HG02973 (cell line): ENCODE data around the gene SOCS7.

Experiments used
- ATAC-seq: cut with Tn5 transposase; IDR thresholded peaks from one replicate; pipeline ENCODE4 v1.9.1; 2021; ENCODE audit warnings: moderate library complexity; ENCODE audit not compliant: unreplicated experiment

SOCS7 gene

DNA sequence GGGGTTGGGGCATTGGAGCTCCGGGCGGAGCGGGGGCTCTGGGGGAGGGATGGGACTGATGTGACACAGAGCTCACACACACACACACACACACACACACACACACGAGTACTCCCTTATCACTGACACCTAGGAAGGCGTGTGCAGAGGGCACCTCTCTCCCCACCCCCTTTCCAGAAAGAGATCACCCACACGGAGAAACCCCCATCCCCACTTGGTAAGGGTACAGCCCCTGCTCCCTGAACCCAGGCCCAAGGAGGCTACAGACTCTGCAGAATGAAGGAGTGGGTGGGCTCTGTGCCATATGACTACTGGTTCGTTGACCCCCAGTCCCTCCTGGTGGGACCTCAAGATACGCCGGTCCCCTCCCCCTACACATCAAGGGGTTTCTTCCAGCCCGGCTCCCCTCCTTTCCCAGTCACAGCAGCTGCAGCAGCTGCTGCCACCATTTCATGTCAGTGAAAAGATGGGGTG lies 67.9 kb downstream of the SOCS7 start:
- ATAC-seq, result no peak

DNA sequence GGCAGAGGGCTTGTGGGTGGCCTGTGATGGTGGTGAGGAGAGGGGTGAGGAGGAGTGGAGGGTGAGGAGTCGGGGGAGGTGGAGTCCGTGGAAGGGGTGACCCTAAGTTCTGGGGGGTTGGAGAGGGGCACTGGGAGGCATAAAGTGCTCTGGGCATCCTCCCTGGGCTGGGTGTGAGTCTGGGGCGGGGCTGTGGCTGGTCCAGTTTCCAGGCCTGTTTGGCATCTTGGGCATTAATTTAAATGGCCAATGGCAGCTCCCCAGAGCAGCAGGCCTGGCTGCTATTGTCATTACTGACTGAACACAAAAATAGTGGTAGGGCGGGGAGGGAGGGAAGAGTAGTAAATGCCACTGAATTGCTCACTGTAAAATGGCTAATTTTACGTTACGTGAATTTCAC lies 68.9 kb downstream of the SOCS7 start:
- no peak for ATAC-seq

DNA sequence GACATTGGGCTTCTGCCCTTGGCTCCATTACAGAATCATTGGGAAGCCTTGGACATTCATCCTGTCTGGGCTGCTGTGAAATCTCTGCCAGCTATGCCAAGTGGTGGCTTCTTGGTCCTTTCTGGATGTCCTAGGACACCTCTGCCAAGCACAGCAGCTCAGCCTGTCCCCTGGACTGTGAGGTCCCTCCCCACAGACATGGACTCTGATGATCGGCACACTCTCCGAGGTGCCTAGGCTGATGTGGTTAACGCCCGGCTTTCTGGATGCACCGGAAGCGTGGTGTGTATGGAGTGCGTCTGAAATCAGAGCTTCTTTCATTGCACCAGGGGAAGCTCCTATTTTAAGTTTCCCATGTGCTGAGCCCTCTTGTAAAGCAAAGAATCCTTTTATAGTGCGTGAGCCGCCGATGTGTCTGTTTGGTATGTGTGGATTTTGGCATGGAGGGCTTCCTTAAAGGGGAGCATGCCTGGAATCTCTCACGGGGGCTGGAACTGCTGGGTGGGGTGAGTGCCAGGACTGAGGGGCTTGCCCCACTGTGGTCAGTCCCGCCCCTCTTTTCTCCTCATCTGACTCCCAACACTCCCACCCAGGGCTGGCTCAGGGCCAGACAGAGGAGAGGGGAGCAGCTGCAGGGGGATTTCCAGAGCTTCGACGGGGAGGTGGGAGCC lies 69.7 kb downstream of the SOCS7 start:
- ATAC-seq, result no peak

DNA sequence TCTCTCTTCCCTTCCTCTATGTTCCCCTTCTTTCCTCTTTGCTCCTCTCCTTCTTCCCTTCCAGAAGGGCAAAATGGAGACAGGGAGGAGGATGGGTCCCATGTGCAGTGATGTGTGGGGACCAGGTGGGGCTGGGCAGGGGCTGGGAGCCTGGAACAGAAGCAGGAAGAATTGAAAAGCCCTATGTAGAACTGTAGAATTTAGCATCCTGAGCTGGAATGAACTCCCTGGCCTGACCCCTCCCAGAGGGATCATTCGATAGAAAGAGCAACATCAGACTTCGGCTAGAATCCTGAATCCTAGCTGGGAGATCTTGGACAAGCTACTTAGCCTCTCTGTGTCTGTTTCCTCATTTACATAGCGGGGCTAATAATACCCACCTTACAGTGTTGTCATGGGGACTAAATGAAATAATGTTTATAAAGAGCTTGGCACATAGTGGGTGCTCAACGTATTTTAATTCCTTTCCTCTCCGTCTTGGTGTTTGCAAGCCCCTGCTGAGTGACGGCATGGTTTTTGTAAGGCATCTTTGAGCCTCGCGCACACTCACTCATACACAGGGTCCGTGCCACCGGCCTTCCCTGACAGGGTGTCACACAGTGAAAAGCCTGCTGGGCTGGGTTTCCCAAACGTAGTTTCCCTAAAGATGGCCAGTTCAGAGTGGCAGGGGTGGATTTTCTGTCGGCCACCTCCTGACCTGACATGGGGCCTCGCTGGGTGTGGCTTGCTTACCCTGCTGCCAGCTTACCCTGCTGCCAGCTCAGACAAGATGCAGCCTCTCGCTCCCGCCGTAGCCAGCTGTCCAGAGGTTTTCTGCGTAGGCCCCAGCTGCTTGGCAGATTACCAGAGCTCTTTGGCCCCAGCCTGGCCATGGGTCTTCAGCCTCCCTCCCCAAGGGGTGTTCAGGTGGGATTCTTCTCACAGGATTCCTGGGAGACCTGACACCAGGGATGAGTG lies 70.5 kb downstream of the SOCS7 start:
- ATAC-seq, result no peak

DNA sequence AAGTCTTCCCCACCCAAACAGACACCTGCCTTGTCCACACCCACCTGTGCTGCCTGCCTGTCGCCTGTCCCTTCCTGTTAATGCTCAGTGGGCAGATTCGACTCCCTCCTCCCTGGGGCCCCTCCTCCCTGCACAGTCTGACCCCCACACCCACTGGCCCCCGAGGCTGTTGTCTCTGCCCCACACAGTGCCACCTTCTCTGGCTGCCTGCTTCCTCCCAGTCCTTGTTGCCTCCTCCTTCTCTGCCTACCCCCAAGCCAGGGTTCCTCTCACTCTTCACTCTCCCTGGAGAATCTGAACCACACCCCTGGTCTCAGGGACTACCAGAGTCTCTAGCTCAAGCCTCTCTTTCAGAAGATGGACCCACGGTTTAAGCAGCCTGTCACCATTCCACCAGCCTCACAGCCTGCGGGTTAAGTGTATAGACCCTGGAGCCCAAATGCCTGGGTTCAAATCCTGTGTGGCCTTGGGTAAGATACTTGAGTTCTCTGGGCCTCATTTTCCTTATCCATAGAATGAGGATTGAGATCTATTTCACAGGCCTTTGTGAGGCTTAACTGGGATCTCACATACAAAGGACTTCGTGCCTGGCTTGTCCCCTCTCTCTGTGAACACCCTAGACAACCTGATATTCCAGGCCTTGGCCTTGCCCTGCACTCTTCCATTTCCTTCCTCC lies 72.8 kb downstream of the SOCS7 start:
- ATAC-seq, result no peak

DNA sequence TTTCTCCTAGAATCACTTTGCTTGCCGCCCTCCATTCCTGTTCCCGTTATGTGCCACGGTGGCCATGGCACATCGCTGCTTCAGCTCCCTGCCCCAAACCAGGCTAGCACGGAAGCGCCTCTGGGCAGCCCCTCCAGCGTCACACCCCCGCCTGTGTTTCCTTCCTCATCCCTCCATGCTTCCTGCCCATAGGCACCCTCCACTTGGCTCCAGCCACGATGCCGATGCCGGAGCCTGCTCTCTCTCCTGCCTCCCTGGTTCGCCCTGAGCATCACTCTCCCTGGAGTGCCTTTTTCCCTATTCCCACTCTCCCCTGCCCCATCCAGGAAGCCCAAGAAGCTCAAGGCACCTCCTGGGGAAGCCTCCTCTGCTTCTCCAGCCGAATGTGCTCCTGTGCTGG lies 73.4 kb downstream of the SOCS7 start:
- ATAC-seq, result no peak

DNA sequence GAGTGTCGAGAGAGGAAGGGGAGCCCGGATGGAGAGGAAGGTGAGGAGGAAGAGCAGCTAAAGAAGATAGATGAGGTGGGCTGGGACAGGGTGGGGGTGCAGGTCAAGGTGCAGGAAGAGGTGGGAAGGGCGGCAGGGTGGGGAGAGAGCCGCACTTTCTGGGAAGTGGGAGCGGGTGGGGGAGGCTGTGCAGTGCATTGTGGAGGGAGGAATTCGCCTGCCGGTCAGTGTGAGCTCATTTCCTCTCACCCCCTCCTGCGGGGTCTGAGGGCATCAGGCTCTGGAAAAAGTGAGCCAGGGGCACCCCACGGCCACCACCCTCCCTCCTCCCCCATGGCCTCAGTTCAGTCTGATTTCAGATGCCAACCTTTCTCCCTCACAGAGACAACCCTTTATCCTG lies 74.1 kb downstream of the SOCS7 start:
- no peak for ATAC-seq

DNA sequence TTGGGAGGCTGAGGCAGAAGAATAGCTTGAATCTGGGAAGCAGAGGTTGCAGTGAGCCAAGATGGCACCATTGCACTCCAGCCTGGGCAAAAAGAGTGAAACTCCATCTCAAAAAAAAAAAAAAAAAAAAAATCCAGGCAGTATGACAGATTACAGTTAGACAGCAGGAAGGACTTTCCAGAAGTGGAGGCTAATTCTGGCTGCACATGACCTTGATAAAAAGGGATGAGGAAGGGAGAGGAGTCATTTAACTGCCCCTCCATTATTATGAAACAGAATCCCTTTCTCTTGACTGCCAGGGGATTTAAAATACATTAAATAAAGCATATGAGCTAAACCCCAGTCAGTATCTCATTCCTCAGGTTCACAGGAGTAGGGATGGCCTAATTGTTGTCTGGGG lies 74.8 kb downstream of the SOCS7 start:
- no peak for ATAC-seq

DNA sequence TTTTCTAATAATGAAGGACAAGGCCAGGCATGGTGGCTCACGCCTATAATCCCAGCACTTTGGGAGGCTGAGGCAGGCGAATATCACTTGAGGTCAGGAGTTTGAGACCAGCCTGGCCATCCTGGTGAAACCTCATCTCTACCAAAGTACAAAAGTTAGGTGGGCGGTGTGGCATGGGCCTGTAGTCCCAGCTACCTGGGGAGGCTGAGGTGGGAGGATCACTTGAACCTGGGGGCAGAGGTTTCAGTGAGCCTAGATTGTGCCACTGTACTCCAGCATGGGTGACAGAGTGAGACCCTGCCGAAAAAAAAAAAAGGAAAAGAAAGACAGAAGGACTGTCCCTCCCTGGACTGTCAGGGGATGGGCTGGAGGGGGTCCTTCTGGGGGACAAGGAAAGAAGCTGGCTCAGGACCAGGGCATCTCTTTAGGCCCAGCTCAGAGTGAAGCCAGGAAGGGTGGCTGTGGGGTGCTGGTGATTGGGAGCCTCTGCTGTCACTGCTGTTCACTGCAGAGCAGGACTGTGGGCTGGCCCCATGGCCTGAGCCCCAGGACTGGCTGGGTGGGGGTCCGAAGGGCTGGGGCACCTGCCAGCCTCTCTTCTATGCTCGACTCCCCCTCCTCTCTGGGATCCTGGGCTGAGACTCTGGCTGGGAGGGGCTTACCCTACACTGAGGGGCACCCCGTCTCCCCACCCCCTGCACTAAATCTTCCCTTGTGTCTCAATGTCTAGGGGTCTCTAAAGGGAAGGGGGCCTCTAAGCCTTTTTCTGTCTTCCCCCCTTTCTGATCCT lies 75.7 kb downstream of the SOCS7 start:
- no peak for ATAC-seq

DNA sequence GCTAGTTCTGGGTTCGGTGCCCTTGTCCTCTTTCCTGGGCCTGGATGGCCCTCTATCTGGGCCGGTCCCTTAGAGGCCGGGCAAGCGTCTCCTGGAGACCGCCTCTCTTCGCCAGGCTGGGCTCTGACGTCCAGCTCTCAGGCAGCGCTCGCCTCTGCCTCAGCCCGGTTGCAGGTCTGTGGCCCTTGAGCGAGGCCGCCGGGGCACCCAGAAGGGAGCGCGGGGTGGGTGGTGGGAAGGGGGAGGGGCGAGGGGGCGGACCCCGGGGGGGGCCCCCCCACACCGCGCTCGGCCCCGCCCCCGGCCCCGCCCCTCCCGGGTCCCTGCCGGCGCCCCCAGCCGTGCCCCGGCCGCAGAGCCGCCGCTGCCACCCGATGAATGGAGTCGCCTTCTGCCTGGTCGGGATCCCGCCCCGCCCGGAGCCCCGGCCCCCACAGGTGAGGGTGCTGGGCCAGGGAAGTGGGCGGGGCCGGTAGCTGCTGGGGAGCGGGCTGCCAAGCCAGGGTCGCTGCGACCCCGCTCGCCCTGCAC lies 76.5 kb downstream of the SOCS7 start, which contains the start of gene ARHGAP23:
Gene ARHGAP23, plus strand, starts transcription at position 353 of the 531 bp plus-strand sequence. Its CDS starts 22 bp downstream, at position 375.
- no peak for ATAC-seq

DNA sequence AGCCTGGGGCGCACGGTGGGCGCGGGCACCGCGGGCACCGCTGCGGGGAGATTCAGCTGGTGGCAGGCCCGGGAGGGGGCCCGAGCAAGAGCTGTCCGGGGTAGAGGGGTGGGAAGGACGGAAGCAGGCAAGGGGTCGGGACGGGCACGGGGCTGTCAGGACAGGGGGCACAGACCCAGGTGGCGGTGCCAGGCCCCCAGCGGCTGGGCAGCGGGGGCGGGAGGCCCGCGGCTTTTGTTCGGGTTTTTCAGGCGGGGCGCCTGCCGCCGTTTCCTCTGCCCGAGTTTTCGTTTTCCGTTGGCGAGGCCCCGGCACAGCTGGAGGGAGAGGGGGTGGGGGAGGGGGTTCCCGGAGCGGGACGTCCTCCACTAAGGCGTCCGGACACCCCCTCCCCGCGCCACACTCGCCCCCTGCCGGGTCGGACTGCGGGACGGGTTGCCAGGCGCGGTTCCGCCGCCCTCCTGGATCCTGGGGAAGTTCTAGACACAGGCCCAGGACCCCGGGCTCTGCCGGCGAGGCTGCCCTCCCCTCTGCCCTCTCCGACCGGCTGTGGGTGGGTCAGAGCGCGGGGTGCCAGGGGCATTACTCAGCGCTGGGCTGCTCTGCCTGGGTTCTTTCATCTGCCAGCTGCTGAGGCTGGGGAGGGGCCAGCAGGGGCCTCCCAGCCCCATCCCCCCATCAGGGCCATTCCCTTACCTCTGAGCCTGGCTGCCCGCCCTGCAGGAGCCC lies 77.2 kb downstream of the SOCS7 start:
- ATAC-seq, result no peak

DNA sequence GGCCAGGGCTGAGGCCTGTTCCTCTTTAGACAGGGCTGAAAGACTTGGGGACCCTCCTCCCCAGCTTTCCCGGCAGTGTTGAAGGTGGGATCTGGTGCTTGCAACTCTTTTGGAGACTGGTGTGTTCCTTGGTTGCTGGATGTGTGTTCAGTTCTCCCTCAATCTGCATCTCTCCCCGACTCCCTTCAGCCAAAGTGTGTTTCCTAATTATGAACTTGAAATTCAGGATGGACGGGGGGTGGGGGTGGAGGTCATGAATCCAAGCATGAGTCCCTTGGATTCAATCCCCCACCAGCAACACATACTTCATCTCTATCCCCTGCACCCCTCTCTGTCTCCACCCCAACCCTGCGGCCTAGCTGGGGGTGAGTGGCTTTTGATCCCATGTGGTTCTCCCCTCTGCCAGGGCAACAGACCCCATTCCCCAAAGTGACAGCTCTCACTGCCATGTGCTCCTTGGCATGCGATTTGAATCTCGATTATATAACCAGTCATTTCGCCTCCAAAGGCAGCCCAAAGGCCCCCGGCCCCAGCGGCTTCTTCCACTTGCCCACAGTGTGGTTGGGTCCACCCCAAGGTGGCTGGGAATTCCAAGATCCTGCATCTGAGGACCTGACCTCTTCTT lies 77.9 kb downstream of the SOCS7 start:
- ATAC-seq, result no peak

DNA sequence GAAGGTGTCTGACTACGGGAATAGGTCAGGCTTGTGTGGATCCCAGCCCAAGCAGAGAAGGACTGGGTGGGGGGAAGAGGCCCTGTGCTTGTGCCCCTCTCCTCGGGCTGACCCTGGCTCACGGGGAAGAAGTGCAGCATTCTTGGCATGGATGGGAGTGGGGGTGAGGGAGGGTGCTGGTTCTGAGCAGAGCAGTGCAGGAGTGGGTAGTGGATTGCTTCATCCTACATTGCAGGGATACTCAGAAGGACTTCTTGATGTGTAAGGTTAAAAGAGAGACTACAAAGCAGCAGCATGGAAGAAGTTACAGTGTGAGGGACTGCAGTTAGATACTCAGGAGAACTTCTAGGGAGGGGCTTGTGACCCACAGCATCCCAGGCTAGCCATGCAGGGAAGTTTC lies 78.7 kb downstream of the SOCS7 start:
- ATAC-seq, result no peak

DNA sequence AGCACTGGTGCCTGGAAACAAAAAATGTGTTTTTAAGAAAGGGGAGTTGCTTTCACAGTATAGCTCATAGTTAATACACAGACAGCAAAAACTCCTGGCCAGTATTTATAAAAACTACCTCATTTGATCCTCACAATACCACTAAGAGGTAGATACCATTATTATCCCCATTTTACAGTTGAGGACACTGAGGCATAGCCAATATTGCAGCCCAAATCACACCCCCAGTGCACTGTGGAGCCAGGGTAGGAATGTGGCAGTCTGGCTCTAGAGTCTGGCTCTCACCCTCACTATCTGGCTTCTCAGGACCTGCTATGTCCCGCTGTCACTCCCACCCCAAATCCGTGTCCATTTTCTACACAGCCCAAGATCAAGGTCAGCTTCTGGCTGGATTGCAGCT lies 79.2 kb downstream of the SOCS7 start:
- no peak for ATAC-seq

DNA sequence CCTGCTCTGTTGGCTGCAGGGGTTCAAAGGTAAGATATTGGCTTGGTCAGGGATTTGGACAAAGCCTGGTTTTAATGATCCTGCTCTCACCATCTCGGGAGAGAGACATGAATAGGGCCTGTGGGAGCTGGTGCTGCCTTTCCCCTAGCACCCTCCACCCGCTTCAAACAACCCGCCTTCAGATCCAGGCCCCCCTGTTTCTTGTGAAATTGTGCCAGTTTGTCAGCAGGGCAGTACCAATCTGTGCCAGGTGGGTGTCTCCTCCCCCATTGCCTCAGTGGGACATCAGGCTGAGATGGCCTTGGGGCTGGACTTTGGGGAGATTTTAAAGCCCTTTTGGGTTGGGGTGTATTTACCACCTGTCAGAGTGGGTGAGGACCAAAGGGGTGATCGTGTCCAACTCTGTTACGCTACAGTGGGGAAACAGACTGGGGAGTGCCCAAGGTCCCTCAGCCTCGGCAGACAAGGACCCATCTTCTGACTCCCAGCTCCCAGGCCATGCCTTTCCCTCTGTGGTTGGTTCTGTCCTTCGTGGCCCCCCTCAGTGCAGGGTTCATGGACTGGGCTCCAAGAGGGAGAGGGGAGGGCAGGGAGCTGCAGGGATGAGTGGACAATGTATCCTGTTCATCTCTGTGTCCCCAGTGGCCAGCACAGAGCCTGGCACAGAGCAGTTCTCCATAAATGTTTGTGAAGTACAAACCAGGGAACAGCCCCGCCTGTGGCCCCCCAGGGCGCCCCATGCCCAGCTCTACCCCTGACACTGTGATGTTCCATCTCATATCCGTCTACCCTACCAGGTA lies 79.9 kb downstream of the SOCS7 start:
- no peak for ATAC-seq

DNA sequence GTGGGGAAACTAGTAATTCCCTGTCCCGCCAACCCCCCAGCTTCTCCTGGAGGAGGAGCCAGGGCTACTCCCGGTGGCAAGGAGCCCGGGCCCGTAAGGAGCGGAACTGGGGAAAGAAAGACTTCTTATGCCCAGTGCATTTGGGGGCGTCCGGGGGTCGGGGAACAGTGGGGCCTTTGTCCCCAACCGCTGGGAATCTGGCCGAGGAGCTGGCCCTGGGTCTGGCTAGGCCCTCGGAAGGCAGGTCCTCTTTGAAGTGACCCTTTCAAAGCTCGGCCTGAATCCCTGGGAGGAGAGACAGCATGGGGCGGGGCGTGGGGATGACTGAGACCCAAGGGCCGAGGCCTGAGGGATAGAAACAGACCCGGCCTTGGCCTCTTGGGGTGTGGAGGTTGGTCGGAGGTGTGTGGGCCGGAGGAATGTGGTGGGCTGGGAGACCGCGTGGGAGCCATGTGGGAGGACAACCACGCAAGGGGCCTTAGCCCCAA lies 82.6 kb downstream of the SOCS7 start:
- no peak for ATAC-seq

DNA sequence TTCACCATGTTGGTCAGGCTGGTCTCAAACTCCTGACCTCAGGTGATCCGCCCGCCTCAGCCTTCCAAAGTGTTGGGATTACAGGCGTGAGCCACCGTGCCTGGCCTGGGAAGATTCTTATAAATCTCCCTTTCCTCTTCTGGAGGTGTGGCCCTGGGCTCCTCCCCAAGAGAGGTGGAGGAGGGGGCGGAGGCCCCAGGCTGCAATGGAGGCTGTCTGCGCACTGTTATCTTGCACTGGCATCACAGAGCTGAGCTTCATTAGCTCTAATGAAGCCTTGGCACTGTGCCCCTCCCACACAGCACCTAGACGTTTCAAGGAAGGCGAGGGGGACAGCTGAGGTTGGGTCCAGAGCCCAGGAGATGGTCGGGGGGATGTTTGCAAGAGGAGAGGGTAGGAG lies 84.2 kb downstream of the SOCS7 start:
- no peak for ATAC-seq

DNA sequence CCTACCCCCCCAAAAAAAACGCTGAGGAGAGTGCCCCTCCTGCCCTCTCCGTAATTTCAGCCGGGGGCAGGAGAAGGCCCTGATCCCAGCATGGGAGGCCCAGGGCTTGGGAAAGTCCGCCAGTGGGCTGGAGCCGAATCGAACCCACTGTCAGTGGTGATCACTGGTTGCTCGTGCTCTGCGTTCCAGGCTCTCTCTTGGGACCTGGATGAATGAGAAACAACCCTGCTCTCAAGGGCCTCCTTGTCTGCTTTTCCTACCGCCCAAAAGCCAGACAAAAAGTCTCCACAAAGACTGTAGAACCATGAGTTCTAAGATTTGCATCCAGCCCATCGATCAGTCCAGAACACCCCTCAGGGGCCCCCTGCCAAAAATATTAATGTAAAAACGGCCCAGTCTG lies 84.7 kb downstream of the SOCS7 start:
- ATAC-seq, result no peak
